H1 (cell line): ENCODE results near the gene RUNX1. TPM values are rescaled to one million over a fixed set of nuclear protein-coding genes. Genes with fewer than 3 reads are reported as not detected.

ENCODE experiments used
- CTCF ChIA-PET: fragments of 300-600 bp; sonication (Branson Sonifier 250); formaldehyde crosslinking; loops from one replicate; lab custom pipeline; 2021; ENCODE audit not compliant: partially characterized antibody; lab: Charles Lee
- POLR2A ChIA-PET: fragments of 300-600 bp; sonication (Branson Sonifier 250); formaldehyde crosslinking; loops from one replicate; lab custom pipeline; 2021; ENCODE audit warnings: inconsistent platforms; ENCODE audit not compliant: partially characterized antibody; lab: Charles Lee
- DNase-seq, 2 experiments: peaks; one replicate each; pipeline versions ENCODE4 v3.0.0 to v3.0.0-alpha.2; 2010 to 2022; ENCODE audit warnings: low spot score in 2 of 2, low read depth in 1 of 2, mixed read lengths in 1 of 2
- FAIRE-seq: peaks from 2 replicates; lab custom pipeline; 2011; peaks lifted over from hg19 to GRCh38; lab: Jason Lieb, UNC
- H2AFZ ChIP-seq: 2 replicates; pipeline ENCODE4 v1.8.1; 2012; ENCODE audit warnings: low read length, inconsistent platforms
- H2AK5ac ChIP-seq: 2 replicates; pipeline ENCODE4 v1.6.1; 2013; ENCODE audit warnings: low read depth, low read length
- H2BK120ac ChIP-seq: replicated peaks from 2 replicates; pipeline ENCODE3; 2013; ENCODE audit warnings: low read depth, low read length, inconsistent platforms
- H2BK12ac ChIP-seq: 2 replicates; pipeline ENCODE4 v1.6.1; 2013; ENCODE audit warnings: low read depth, low read length
- H2BK15ac ChIP-seq: 2 replicates; pipeline ENCODE4 v1.6.1; 2013; ENCODE audit warnings: low read length
- H2BK20ac ChIP-seq: 2 replicates; pipeline ENCODE4 v1.6.1; 2013; ENCODE audit warnings: low read length
- H2BK5ac ChIP-seq: 2 replicates; pipeline ENCODE4 v1.6.1; 2013; ENCODE audit warnings: low read depth, low read length
- H3K14ac ChIP-seq: 2 replicates; pipeline ENCODE4 v1.6.1; 2013; ENCODE audit warnings: inconsistent platforms; ENCODE audit not compliant: insufficient read length
- H3K18ac ChIP-seq: 2 replicates; pipeline ENCODE4 v1.6.1; 2013; ENCODE audit warnings: low read length; ENCODE audit errors: extremely low read depth
- H3K23ac ChIP-seq: 2 replicates; pipeline ENCODE4 v1.6.1; 2013; ENCODE audit warnings: inconsistent platforms; ENCODE audit not compliant: insufficient read length
- H3K23me2 ChIP-seq: 2 replicates; pipeline ENCODE4 v1.6.1; 2013; ENCODE audit warnings: low read depth, low read length
- H3K27ac ChIP-seq: 2 replicates; pipeline ENCODE4 v1.6.1; 2011; ENCODE audit warnings: low read depth, low read length, inconsistent platforms
- H3K27me3 ChIP-seq, 4 experiments: replicated peaks in 1 of 4; 1 replicate in 1 of 4; 2 replicates in 3 of 4; pipeline versions ENCODE4 v1.6.1 to v1.8.1; 2011 to 2013; ENCODE audit warnings: low read length in 3 of 4, mild to moderate bottlenecking in 3 of 4, inconsistent platforms in 2 of 4, mixed read lengths in 2 of 4, moderate library complexity in 1 of 4; ENCODE audit not compliant: control insufficient read depth in 3 of 4, insufficient read depth in 3 of 4; ENCODE audit errors: extremely low read depth in 1 of 4
- H3K36me3 ChIP-seq, 4 experiments: 2 replicates each; pipeline versions ENCODE4 v1.6.1 to v1.8.1; 2011 to 2013; ENCODE audit warnings: mild to moderate bottlenecking in 4 of 4, low read length in 3 of 4, moderate library complexity in 2 of 4, control low read depth in 1 of 4, inconsistent platforms in 1 of 4; ENCODE audit not compliant: insufficient read depth in 4 of 4, control insufficient read depth in 2 of 4
- H3K4ac ChIP-seq: replicated peaks from 2 replicates; pipeline ENCODE3; 2013; ENCODE audit warnings: low read length, low read depth, mixed read lengths, inconsistent platforms; ENCODE audit not compliant: insufficient read length
- H3K4me1 ChIP-seq, 4 experiments: replicated peaks in 1 of 4; 1 replicate in 1 of 4; 2 replicates in 3 of 4; pipeline versions ENCODE4 v1.6.1 to v1.8.1; 2011 to 2013; ENCODE audit warnings: low read length in 3 of 4, inconsistent platforms in 2 of 4, mixed read lengths in 1 of 4; ENCODE audit not compliant: insufficient read depth in 4 of 4, control insufficient read depth in 3 of 4
- H3K4me2 ChIP-seq, 2 experiments: 2 replicates each; pipeline versions ENCODE4 v1.6.1 to v1.8.1; 2011 to 2013; ENCODE audit warnings: low read depth in 2 of 2, low read length in 2 of 2, control low read depth in 1 of 2, inconsistent platforms in 1 of 2, mild to moderate bottlenecking in 1 of 2; ENCODE audit not compliant: insufficient read depth in 1 of 2
- H3K4me3 ChIP-seq, 4 experiments: fragments of 200-600, 300-600 bp in 1 of 4; sonication (generic), shearing (Covaris generic), sonication (Bioruptor Twin) in 1 of 4; 2 replicates each; pipeline versions ENCODE4 v1.5.1 to v1.8.1; 2011 to 2016; ENCODE audit warnings: low read length in 4 of 4, low read depth in 3 of 4, control low read depth in 2 of 4, inconsistent platforms in 2 of 4, mild to moderate bottlenecking in 2 of 4, mixed read lengths in 1 of 4, moderate library complexity in 1 of 4; ENCODE audit not compliant: insufficient read depth in 2 of 4; ENCODE audit errors: extremely low read depth in 1 of 4
- H3K56ac ChIP-seq: replicated peaks from 2 replicates; pipeline ENCODE3; 2013; ENCODE audit warnings: low read depth, mild to moderate bottlenecking, mixed read lengths, low read length, inconsistent platforms; ENCODE audit not compliant: insufficient read length
- H3K79me1 ChIP-seq: 2 replicates; pipeline ENCODE4 v1.6.1; 2013; ENCODE audit warnings: low read depth, low read length, control low read depth
- H3K79me2 ChIP-seq, 2 experiments: 2 replicates each; pipeline versions ENCODE4 v1.6.1 to v1.8.1; 2012 to 2013; ENCODE audit warnings: low read length in 2 of 2, mild to moderate bottlenecking in 2 of 2, inconsistent platforms in 1 of 2; ENCODE audit not compliant: insufficient read depth in 2 of 2, control insufficient read depth in 1 of 2
- H3K9ac ChIP-seq, 4 experiments: replicated peaks in 1 of 4; 1 replicate in 1 of 4; 2 replicates in 3 of 4; pipeline versions ENCODE4 v1.6.1 to v1.8.1; 2011 to 2013; ENCODE audit warnings: low read depth in 3 of 4, low read length in 3 of 4, control low read depth in 2 of 4, mild to moderate bottlenecking in 2 of 4, moderate library complexity in 2 of 4, inconsistent platforms in 1 of 4; ENCODE audit errors: extremely low read depth in 1 of 4
- H3K9me3 ChIP-seq, 2 experiments: 2 replicates each; pipeline versions ENCODE4 v1.6.1 to v1.8.1; 2012 to 2013; ENCODE audit warnings: mild to moderate bottlenecking in 2 of 2, moderate library complexity in 2 of 2, control low read depth in 1 of 2, inconsistent platforms in 1 of 2, low read depth in 1 of 2, low read length in 1 of 2, mixed read lengths in 1 of 2; ENCODE audit not compliant: insufficient read depth in 2 of 2
- H4K20me1 ChIP-seq, 2 experiments: replicated peaks in 1 of 2; 2 replicates each; pipeline versions ENCODE3 to v1.8.1; 2011 to 2013; ENCODE audit warnings: inconsistent platforms in 2 of 2, low read length in 2 of 2, mild to moderate bottlenecking in 1 of 2; ENCODE audit not compliant: insufficient read depth in 2 of 2, control insufficient read depth in 1 of 2
- H4K5ac ChIP-seq: 2 replicates; pipeline ENCODE4 v1.6.1; 2013; ENCODE audit warnings: low read length, low read depth, mixed read lengths, inconsistent platforms; ENCODE audit not compliant: insufficient read length
- H4K8ac ChIP-seq: 2 replicates; pipeline ENCODE4 v1.8.0; 2013; ENCODE audit warnings: mild to moderate bottlenecking, moderate library complexity, low read length, inconsistent platforms; ENCODE audit not compliant: insufficient read depth; ENCODE audit errors: extremely low read depth
- H4K91ac ChIP-seq: replicated peaks from 2 replicates; pipeline ENCODE3; 2013; ENCODE audit warnings: low read length, mixed read lengths, inconsistent platforms; ENCODE audit not compliant: insufficient read length
- FOSL1 ChIP-seq: IDR thresholded peaks from 2 replicates; pipeline ENCODE4 v1.6.1; 2011; ENCODE audit warnings: mild to moderate bottlenecking, low read depth, low read length, moderate library complexity; ENCODE audit not compliant: insufficient read depth
- KDM1A ChIP-seq: fragments of 200-600, 300-600 bp; sonication (generic); IDR thresholded peaks from 2 replicates; pipeline ENCODE4 v1.7.1; 2016; ENCODE audit warnings: mild to moderate bottlenecking, low read length, borderline replicate concordance
- SIX5 ChIP-seq: IDR thresholded peaks from 2 replicates; pipeline ENCODE4 v1.6.1; 2011; ENCODE audit warnings: mild to moderate bottlenecking, low read depth, low read length
- WGBS, 2 experiments: shearing (Covaris generic) in 1 of 2; methylation state at CpG; one replicate each; pipeline versions ENCODE4 v1.1.6 to v1.1.7; 2013 to 2015; ENCODE audit warnings: low lambda C conversion rate in 2 of 2, mixed read lengths in 2 of 2, inconsistent platforms in 1 of 2, low coverage in 1 of 2, missing lambda C conversion rate in 1 of 2; ENCODE audit not compliant: insufficient replicate concordance in 2 of 2, insufficient coverage in 1 of 2, insufficient read length in 1 of 2; ENCODE audit errors: extremely low coverage in 1 of 2, missing lambda C conversion rate in 1 of 2; 5-methylcytosine and 5-hydroxymethylcytosine counted together
- polyA plus RNA-seq, 7 experiments: library from polyadenylated mRNA; depleted of rRNA in 3 of 7; stranded (reverse) in 5 of 7; unstranded in 2 of 7; fragments of >200 nt in 5 of 7; fragments of 200-250 nt in 2 of 7; gene quantifications; 1 replicate in 5 of 7; 2 replicates in 1 of 7; 4 replicates in 1 of 7; pipeline versions ENCODE4 v1.2.1 to v1.2.3, GENCODE V29; 2011 to 2013; ENCODE audit warnings: missing spikeins in 2 of 7, mixed read lengths in 2 of 7
- total RNA-seq: library from RNA; stranded (reverse); fragmentation: NEBNext Ultra II Directional; extraction: Animal tissue kit (Norgen Biotek cat#: 25700); gene quantifications from 2 replicates; pipeline ENCODE4 v1.2.1, GENCODE V29; 2021

The RUNX1 gene
- total and polyA plus RNA-seq, 2 of the 8 experiments (the other 6 are each of a cell fraction or from before 2014, with no cell fraction given), result 0.20 to 0.60 TPM

DNA sequence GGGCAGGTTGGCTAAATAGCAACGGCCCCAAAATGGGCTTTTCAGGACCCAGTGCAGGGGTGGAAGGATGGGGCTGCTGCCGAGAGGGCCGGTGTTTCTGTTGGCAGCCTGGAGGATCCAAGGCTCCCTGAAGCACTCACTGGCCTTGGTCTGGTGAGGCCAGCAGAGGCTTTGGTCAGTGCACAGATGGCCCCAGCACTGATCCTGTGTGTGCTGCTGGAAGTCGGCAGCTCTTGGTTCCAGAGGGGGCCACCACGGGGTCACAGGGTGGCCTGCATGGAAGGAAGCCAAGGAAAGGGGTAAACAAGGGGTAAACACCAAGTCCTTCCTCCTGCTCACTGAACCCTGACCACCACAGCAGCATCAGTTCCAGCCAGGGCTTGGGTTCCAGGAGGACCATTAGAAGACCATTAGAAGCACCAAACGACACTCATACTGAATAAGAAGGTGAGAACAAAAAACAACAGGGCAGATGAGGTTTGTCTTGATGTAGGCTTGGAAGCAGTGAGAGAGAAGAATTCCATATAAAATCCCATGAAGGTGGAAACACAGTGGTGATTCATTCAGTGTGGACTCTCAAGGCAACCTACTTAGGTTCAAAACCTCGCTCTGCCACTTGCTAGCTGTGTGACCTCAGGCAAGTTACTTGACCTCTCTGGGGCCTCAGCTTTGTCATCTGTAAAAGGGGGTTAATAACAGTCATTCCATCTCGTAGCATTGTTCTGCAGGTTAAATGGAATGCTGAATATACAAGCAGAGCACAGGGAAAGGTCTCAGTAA, 184.5 kb downstream of the RUNX1 start:
- Histone ChIP-seq H2BK20ac (no peak overlapping the region), H3K4me1 (peaks cover 4 to 9% (median 5%) of the 10 kb centered on the region in 4 experiments; a peak in 6 of 7 replicates), H4K91ac (no peak overlapping the region), H2BK5ac (no peak overlapping the region), H3K23ac (no peak overlapping the region), H3K4me2 (no peak overlapping the region; a peak in 1 of 4 replicates), H2AK5ac (no peak overlapping the region; the same call in 1 of the 2 replicates), H3K9ac (no peak overlapping the region), H3K79me2 (no peaks in the 10 kb centered on the region), H3K18ac (no peak overlapping the region), H2BK12ac (no peak overlapping the region), H4K8ac (no peak overlapping the region), H3K27ac (no peak overlapping the region), H3K23me2 (no peaks in the 10 kb centered on the region), H4K5ac (no peak overlapping the region), H3K79me1 (no peaks in the 10 kb centered on the region), H3K56ac (no peak overlapping the region), H3K14ac (no peak overlapping the region), H3K4ac (no peak overlapping the region), H2BK120ac (no peak overlapping the region), H3K4me3 (no peak overlapping the region), H3K36me3 (no peaks in the 10 kb centered on the region), H3K9me3 (no peaks in the 10 kb centered on the region), H2AFZ (no peak overlapping the region), H3K27me3 (peaks cover 27 to 52% (median 46%) of the 10 kb centered on the region in 4 experiments)
- no peak for FAIRE-seq
- ChIA-PET POLR2A (interaction anchor here (1.6 kb wide), 1 partner anchor 22 kb away, joined by 4 read pairs; no protein-coding TSS in a partner anchor), CTCF (interaction anchor here (0.7 to 1.2 kb wide), 3 partner anchors 9 to 39 kb away, joined by 3 to 5 read pairs (median 3); no protein-coding TSS in a partner anchor)
- WGBS, 2 experiments, result 94% methylated on average over 8 of the region's 8 CpGs; no CpG with 5 or more reads in 1 of the 2 experiments
- TF ChIP-seq FOSL1 (no peak), SIX5 (no peak), KDM1A (peak; percentile 55; the same call in 1 of the 2 replicates)
- TF ChIP-seq, all 59 proteins: peak for 1
- H2BK15ac ChIP-seq, result no peak overlapping the region
- DNase-seq, result no peak
- peaks cover 3 to 12% of the 10 kb centered on the region in 2 experiments for H4K20me1 ChIP-seq
